ENCODE results near the gene AK8. TPM values are rescaled to one million over a fixed set of nuclear protein-coding genes. Genes with fewer than 3 reads are reported as not detected.

Gene AK8
- total and polyA plus RNA-seq, 2 experiments from 2014 or later = 0.40 to 4.5 TPM

DNA sequence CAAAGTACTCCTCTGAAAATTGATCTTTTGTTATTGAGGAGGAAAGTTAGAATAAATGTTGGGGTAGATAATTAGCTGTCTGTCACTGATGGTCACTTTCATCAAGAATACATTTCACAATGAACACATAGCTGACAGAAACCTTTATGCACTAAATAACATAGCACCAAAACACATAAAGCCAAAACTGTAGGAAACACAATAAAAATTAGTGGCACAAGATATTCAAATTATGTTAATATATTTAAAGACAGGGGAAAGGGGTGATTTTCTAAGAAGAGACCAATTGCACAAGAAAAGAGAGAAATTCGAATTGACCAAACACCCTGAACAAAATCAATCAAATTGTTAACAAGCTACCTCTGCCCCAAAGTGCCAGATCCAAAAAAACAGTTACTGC is 89.7 kb downstream of the AK8 start:
- 81% methylated on average over 1 of the region's 1 CpG for WGBS (ENCODE audit: low lambda C conversion rate, missing lambda C conversion rate)
- no peak overlapping the region for H3K4me2 ChIP-seq
- no peak overlapping the region for H3K27ac ChIP-seq
- H3K36me3 ChIP-seq (replicated peaks; ENCODE audit: insufficient read depth, low read depth) = no peaks in the 10 kb centered on the region
- no peaks in the 10 kb centered on the region for H4K20me1 ChIP-seq (ENCODE audit: insufficient read depth, poor library complexity, severe bottlenecking)
- H3K27me3 ChIP-seq = no peaks in the 10 kb centered on the region
- no peak overlapping the region for H3K4me3 ChIP-seq
- TF ChIP-seq, protein P1, sequence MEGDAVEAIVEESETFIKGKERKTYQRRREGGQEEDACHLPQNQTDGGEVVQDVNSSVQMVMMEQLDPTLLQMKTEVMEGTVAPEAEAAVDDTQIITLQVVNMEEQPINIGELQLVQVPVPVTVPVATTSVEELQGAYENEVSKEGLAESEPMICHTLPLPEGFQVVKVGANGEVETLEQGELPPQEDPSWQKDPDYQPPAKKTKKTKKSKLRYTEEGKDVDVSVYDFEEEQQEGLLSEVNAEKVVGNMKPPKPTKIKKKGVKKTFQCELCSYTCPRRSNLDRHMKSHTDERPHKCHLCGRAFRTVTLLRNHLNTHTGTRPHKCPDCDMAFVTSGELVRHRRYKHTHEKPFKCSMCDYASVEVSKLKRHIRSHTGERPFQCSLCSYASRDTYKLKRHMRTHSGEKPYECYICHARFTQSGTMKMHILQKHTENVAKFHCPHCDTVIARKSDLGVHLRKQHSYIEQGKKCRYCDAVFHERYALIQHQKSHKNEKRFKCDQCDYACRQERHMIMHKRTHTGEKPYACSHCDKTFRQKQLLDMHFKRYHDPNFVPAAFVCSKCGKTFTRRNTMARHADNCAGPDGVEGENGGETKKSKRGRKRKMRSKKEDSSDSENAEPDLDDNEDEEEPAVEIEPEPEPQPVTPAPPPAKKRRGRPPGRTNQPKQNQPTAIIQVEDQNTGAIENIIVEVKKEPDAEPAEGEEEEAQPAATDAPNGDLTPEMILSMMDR (IDR thresholded peaks at IDR 0.05; ENCODE audit: poor library complexity) = no peak
- no peak for TF ChIP-seq EZH2 (IDR thresholded peaks at IDR 0.05; ENCODE audit: borderline replicate concordance)
- no peak for TF ChIP-seq EZH2phosphoT487 (IDR thresholded peaks at IDR 0.05; ENCODE audit: low read depth, severe bottlenecking, unreplicated experiment)
- H3K4me1 ChIP-seq (ENCODE audit: insufficient read depth) = peaks cover 4% of the 10 kb centered on the region
- no peak overlapping the region for H2AFZ ChIP-seq
- DNase-seq (ENCODE audit: low spot score) = no peak
- no peaks in the 10 kb centered on the region for H3K9me2 ChIP-seq (replicated peaks; ENCODE audit: insufficient read depth)
- no peaks in the 10 kb centered on the region for H3K9me3 ChIP-seq (ENCODE audit: low read depth)
- H3K79me2 ChIP-seq = no peaks in the 10 kb centered on the region

DNA sequence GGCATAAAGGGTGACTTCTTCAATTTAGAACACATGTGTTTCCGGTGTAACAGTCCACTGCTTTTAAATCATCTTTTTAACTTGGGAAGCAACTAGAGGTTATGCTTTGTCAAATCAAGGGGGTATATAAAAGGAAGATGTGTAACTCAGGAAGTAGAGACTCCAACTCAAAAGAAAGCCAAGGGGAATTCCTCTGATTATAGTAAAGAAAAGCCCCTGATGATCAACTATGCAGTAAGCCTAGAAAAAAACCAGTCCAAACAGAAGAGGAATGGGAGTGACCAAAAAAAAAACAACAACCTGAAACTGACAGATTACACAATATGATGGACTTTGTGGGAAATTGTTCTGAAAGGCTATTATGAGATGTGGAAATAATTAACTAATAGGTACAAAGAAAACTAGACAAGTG is 90.3 kb downstream of the AK8 start:
- no peak overlapping the region for H3K27ac ChIP-seq
- WGBS (ENCODE audit: low lambda C conversion rate, missing lambda C conversion rate) = 90% methylated on average over 1 of the region's 1 CpG
- no peak overlapping the region for H3K4me3 ChIP-seq

DNA sequence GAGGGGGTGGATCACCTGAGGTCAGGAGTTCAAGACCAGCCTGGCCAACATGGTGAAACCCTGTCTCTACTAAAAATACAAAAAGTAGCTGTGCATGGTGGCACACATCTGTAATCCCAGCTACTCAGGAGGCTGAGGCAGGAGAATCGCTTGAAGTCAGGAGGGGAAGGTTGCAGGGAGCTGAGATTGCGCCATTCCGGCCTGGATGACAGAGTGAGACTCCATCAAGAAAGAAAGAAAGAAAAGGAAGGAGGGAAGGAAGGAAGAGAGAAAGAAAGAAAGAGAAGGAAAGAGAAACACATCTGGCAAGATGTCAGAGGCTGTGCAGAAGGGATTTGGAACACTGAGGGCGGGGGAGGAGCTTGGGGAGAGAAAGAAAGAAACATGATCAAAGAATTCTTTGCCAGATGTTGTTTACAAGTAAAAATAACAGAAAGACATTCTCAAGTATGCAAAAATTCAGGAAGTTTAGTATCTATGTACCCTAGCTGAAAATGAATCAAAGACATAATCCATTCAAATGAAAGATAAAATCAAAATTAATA is 93.7 kb downstream of the AK8 start:
- Histone ChIP-seq H3K4me3 (no peak overlapping the region), H3K36me3 (replicated peaks; ENCODE audit: insufficient read depth, low read depth) (no peaks in the 10 kb centered on the region), H3K79me2 (no peaks in the 10 kb centered on the region), H3K4me1 (ENCODE audit: insufficient read depth) (no peaks in the 10 kb centered on the region), H3K9me2 (replicated peaks; ENCODE audit: insufficient read depth) (no peaks in the 10 kb centered on the region), H3K27me3 (no peaks in the 10 kb centered on the region), H3K9me3 (ENCODE audit: low read depth) (no peaks in the 10 kb centered on the region), H2AFZ (no peak overlapping the region), H4K20me1 (ENCODE audit: insufficient read depth, poor library complexity, severe bottlenecking) (no peaks in the 10 kb centered on the region), H3K4me2 (no peak overlapping the region), H3K27ac (no peak overlapping the region)
- TF ChIP-seq, protein P1 (IDR thresholded peaks at IDR 0.05; ENCODE audit: poor library complexity) = no peak
- TF ChIP-seq EZH2 (IDR thresholded peaks at IDR 0.05; ENCODE audit: borderline replicate concordance) (no peak), EZH2phosphoT487 (IDR thresholded peaks at IDR 0.05; ENCODE audit: low read depth, severe bottlenecking, unreplicated experiment) (no peak)
- 90% methylated on average over 4 of the region's 4 CpGs for WGBS (ENCODE audit: low lambda C conversion rate, missing lambda C conversion rate)
- no peak for DNase-seq (ENCODE audit: low spot score)

More for the DNA sequence above, 90.3 kb downstream of the AK8 start:
- Histone ChIP-seq H3K36me3 (replicated peaks; ENCODE audit: insufficient read depth, low read depth) (no peaks in the 10 kb centered on the region), H3K4me2 (no peak overlapping the region), H2AFZ (no peak overlapping the region), H4K20me1 (ENCODE audit: insufficient read depth, poor library complexity, severe bottlenecking) (no peaks in the 10 kb centered on the region), H3K79me2 (no peaks in the 10 kb centered on the region), H3K9me2 (replicated peaks; ENCODE audit: insufficient read depth) (no peaks in the 10 kb centered on the region), H3K27me3 (no peaks in the 10 kb centered on the region), H3K9me3 (ENCODE audit: low read depth) (no peaks in the 10 kb centered on the region), H3K4me1 (ENCODE audit: insufficient read depth) (no peaks in the 10 kb centered on the region)
- TF ChIP-seq EZH2 (IDR thresholded peaks at IDR 0.05; ENCODE audit: borderline replicate concordance) = no peak
- no peak for TF ChIP-seq EZH2phosphoT487 (IDR thresholded peaks at IDR 0.05; ENCODE audit: low read depth, severe bottlenecking, unreplicated experiment)
- TF ChIP-seq, protein P1 (IDR thresholded peaks at IDR 0.05; ENCODE audit: poor library complexity) = no peak
- no peak for DNase-seq (ENCODE audit: low spot score)
